ENCODE measurements around the gene ELF5. TPM values are rescaled to one million over a fixed set of nuclear protein-coding genes. Genes with fewer than 3 reads are reported as not detected.

The ELF5 gene
- total and polyA plus RNA-seq, 2 donors (not counting 1 experiment from before 2014, with no cell fraction given): not detected

DNA sequence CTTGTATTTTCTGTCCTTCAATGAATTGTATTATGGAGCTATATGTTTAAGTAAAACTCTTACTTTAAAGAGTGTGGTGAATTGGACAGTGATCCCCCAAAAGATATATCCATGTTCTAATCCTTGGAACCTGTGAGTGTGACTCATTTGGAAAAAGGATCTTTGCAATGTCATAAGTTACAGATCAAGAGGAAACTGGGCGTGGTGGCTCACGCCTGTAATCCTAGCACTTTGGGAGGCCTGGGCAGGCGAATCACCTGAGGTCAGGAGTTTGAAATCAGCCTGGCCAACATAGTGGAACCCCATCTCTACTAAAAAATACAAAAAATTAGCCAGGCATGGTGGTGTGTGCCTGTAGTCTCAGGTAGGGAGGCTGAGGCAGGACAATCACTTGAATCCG lies 36.7 kb downstream of the ELF5 start:
- H3K27me3 ChIP-seq (ENCODE audit: control insufficient read depth, insufficient read depth, low read length): peaks cover 2% of the 10 kb centered on the region
- H4K20me1 ChIP-seq (ENCODE audit: control insufficient read depth, extremely low read depth, insufficient read depth, low read length): no peaks in the 10 kb centered on the region
- no peak overlapping the region for H2AFZ ChIP-seq (ENCODE audit: low read length)
- no peak overlapping the region for H3K27ac ChIP-seq (ENCODE audit: insufficient read depth, low read length)
- no peak overlapping the region for H3K4me3 ChIP-seq (replicated peaks in 1 of 4; ENCODE audit: control extremely low read depth in 1 of 4, insufficient read depth in 1 of 4, low read depth in 3 of 4, low read length in 4 of 4)
- H3K9ac ChIP-seq (ENCODE audit: insufficient read depth, low read length): no peak overlapping the region
- no peak overlapping the region for H3K4me2 ChIP-seq (ENCODE audit: extremely low read depth, insufficient read depth, low read length)
- TF ChIP-seq CTCF (conservative IDR thresholded peaks at IDR 0.05 in 1 of 2, IDR thresholded peaks at IDR 0.05 in 1 of 2; ENCODE audit: low read depth in 1 of 2, low read length in 2 of 2): no peak
- TF ChIP-seq EZH2 (IDR thresholded peaks at IDR 0.05; ENCODE audit: low read length, missing control alignments): no peak
- H3K4me1 ChIP-seq (ENCODE audit: control insufficient read depth, extremely low read depth, insufficient read depth, low read length): no peaks in the 10 kb centered on the region
- H3K79me2 ChIP-seq (ENCODE audit: control insufficient read depth, insufficient read depth, low read length): no peaks in the 10 kb centered on the region
- no peak for DNase-seq (ENCODE audit: low read depth in 2 of 2)
- H3K36me3 ChIP-seq (ENCODE audit: control insufficient read depth, insufficient read depth, low read length): no peaks in the 10 kb centered on the region
- no peaks in the 10 kb centered on the region for H3K9me3 ChIP-seq (ENCODE audit: control insufficient read depth, insufficient read depth, low read depth, low read length)

- TF ChIP-seq CTCF (conservative IDR thresholded peaks at IDR 0.05 in 1 of 2, IDR thresholded peaks at IDR 0.05 in 1 of 2; ENCODE audit: low read depth in 1 of 2, low read length in 2 of 2): no peak
- no peak for TF ChIP-seq EZH2 (IDR thresholded peaks at IDR 0.05; ENCODE audit: low read length, missing control alignments)
- no peak for DNase-seq (ENCODE audit: low read depth in 2 of 2)
These were observed 37.9 kb downstream of the ELF5 start for GRCh38 chr11:34475656-34476055.

GRCh38 chr11:34473603-34474169 lies 39.9 kb downstream of the ELF5 start:
- Histone ChIP-seq H3K27ac (ENCODE audit: insufficient read depth, low read length) (no peak overlapping the region), H2AFZ (ENCODE audit: low read length) (no peak overlapping the region), H4K20me1 (ENCODE audit: control insufficient read depth, extremely low read depth, insufficient read depth, low read length) (no peaks in the 10 kb centered on the region), H3K4me2 (ENCODE audit: extremely low read depth, insufficient read depth, low read length) (no peak overlapping the region), H3K36me3 (ENCODE audit: control insufficient read depth, insufficient read depth, low read length) (peaks cover 5% of the 10 kb centered on the region), H3K9ac (ENCODE audit: insufficient read depth, low read length) (no peak overlapping the region), H3K4me3 (replicated peaks in 1 of 4; ENCODE audit: control extremely low read depth in 1 of 4, insufficient read depth in 1 of 4, low read depth in 3 of 4, low read length in 4 of 4) (no peak overlapping the region), H3K9me3 (ENCODE audit: control insufficient read depth, insufficient read depth, low read depth, low read length) (no peaks in the 10 kb centered on the region), H3K79me2 (ENCODE audit: control insufficient read depth, insufficient read depth, low read length) (no peaks in the 10 kb centered on the region), H3K4me1 (ENCODE audit: control insufficient read depth, extremely low read depth, insufficient read depth, low read length) (no peaks in the 10 kb centered on the region), H3K27me3 (ENCODE audit: control insufficient read depth, insufficient read depth, low read length) (no peaks in the 10 kb centered on the region)
- TF ChIP-seq CTCF (conservative IDR thresholded peaks at IDR 0.05 in 1 of 2, IDR thresholded peaks at IDR 0.05 in 1 of 2; ENCODE audit: low read depth in 1 of 2, low read length in 2 of 2) (no peak), EZH2 (IDR thresholded peaks at IDR 0.05; ENCODE audit: low read length, missing control alignments) (no peak)
- no peak for DNase-seq (ENCODE audit: low read depth in 2 of 2)

More at GRCh38 chr11:34475656-34476055, 37.9 kb downstream of the ELF5 start:
- H3K4me1 ChIP-seq (ENCODE audit: control insufficient read depth, extremely low read depth, insufficient read depth, low read length): no peaks in the 10 kb centered on the region
- no peaks in the 10 kb centered on the region for H3K9me3 ChIP-seq (ENCODE audit: control insufficient read depth, insufficient read depth, low read depth, low read length)
- H4K20me1 ChIP-seq (ENCODE audit: control insufficient read depth, extremely low read depth, insufficient read depth, low read length): no peaks in the 10 kb centered on the region
- H3K9ac ChIP-seq (ENCODE audit: insufficient read depth, low read length): no peak overlapping the region
- no peaks in the 10 kb centered on the region for H3K79me2 ChIP-seq (ENCODE audit: control insufficient read depth, insufficient read depth, low read length)
- peaks cover 2% of the 10 kb centered on the region for H3K27me3 ChIP-seq (ENCODE audit: control insufficient read depth, insufficient read depth, low read length)
- peaks cover 1% of the 10 kb centered on the region for H3K36me3 ChIP-seq (ENCODE audit: control insufficient read depth, insufficient read depth, low read length)
- no peak overlapping the region for H3K4me2 ChIP-seq (ENCODE audit: extremely low read depth, insufficient read depth, low read length)
- H2AFZ ChIP-seq (ENCODE audit: low read length): no peak overlapping the region
- H3K27ac ChIP-seq (ENCODE audit: insufficient read depth, low read length): no peak overlapping the region
- no peak overlapping the region for H3K4me3 ChIP-seq (replicated peaks in 1 of 4; ENCODE audit: control extremely low read depth in 1 of 4, insufficient read depth in 1 of 4, low read depth in 3 of 4, low read length in 4 of 4)
